OCI-LY3 (cell line): Measurements from ENCODE around the gene ROBO1.

Experiments used
- H2AFZ ChIP-seq: fragments of 200-600, 300-600 bp; shearing (Covaris generic); 2 replicates; pipeline ENCODE4 v1.6.0; 2014; ENCODE audit warnings: antibody characterized with exemption, low read depth, low read length
- H3K27ac ChIP-seq: fragments of 200-600, 300-600 bp; sonication (generic); 2 replicates; pipeline ENCODE4 v1.5.1; 2014; ENCODE audit warnings: mild to moderate bottlenecking, low read length, moderate library complexity, mixed read lengths
- H3K27me3 ChIP-seq: fragments of 200-600, 300-600 bp; sonication (generic); 2 replicates; pipeline ENCODE4 v1.6.1; 2014; ENCODE audit warnings: low read depth, low read length, mixed read lengths
- H3K36me3 ChIP-seq: fragments of 200-600, 300-600 bp; sonication (generic); replicated peaks from 2 replicates; pipeline ENCODE3; 2014; ENCODE audit warnings: low read depth, low read length, mixed read lengths
- H3K4me1 ChIP-seq: fragments of 300-600, 200-600 bp; sonication (generic); 2 replicates; pipeline ENCODE4 v1.6.1; 2014; ENCODE audit warnings: low read length, mixed read lengths
- H3K4me2 ChIP-seq: fragments of 200-600, 300-600 bp; sonication (generic); 2 replicates; pipeline ENCODE4 v1.6.1; 2014; ENCODE audit warnings: low read length, mixed read lengths
- H3K4me3 ChIP-seq: fragments of 300-600, 200-600 bp; sonication (generic); 2 replicates; pipeline ENCODE4 v1.5.1; 2014; ENCODE audit warnings: antibody characterized with exemption, mild to moderate bottlenecking, low read length, moderate library complexity
- H3K79me2 ChIP-seq: fragments of 300-600, 200-600 bp; shearing (Covaris generic); 2 replicates; pipeline ENCODE4 v1.6.1; 2014; ENCODE audit warnings: mild to moderate bottlenecking, low read length, mixed read lengths
- H3K9ac ChIP-seq: fragments of 300-600, 200-600 bp; shearing (Covaris generic); 2 replicates; pipeline ENCODE4 v1.6.0; 2014; ENCODE audit warnings: mild to moderate bottlenecking, low read length, moderate library complexity
- H3K9me3 ChIP-seq: fragments of 200-600, 300-600 bp; shearing (Covaris generic); 2 replicates; pipeline ENCODE4 v1.6.1; 2014; ENCODE audit warnings: low read length, mixed read lengths; ENCODE audit not compliant: insufficient read depth
- H4K20me1 ChIP-seq: fragments of 200-600, 300-600 bp; sonication (generic); 2 replicates; pipeline ENCODE4 v1.6.1; 2016; ENCODE audit warnings: low read length, mixed read lengths; ENCODE audit not compliant: insufficient read depth
- CTCF ChIP-seq: fragments of 200-600, 300-600 bp; sonication (generic); IDR thresholded peaks from 2 replicates; pipeline ENCODE4 v1.5.1; 2014; ENCODE audit warnings: antibody characterized with exemption, low read length, low read depth
- EZH2phosphoT487 ChIP-seq: fragments of 200-600 bp; shearing (Covaris generic); IDR thresholded peaks from 2 replicates; pipeline ENCODE4 v1.6.1; 2018; ENCODE audit warnings: antibody characterized with exemption, mixed run types, low read depth

Gene ROBO1

GRCh38 chr3:79257791-79258190 lies 510.0 kb downstream of the ROBO1 start:
- Histone ChIP-seq H3K79me2 (no peaks in the 10 kb centered on the region), H3K4me2 (no peak overlapping the region), H3K4me1 (peaks cover 25% of the 10 kb centered on the region), H4K20me1 (no peaks in the 10 kb centered on the region), H3K4me3 (no peak overlapping the region), H3K9ac (no peak overlapping the region), H3K36me3 (no peaks in the 10 kb centered on the region), H3K27ac (no peak overlapping the region), H3K9me3 (no peaks in the 10 kb centered on the region), H3K27me3 (no peaks in the 10 kb centered on the region), H2AFZ (peak overlapping the region; percentile 24; the same call in 1 of the 2 replicates)
- TF ChIP-seq CTCF (no peak), EZH2phosphoT487 (no peak)

GRCh38 chr3:79255702-79256101 lies 512.1 kb downstream of the ROBO1 start:
- no peak overlapping the region for H3K9ac ChIP-seq
- no peak overlapping the region for H2AFZ ChIP-seq
- H3K27ac ChIP-seq, result no peak overlapping the region
- H3K9me3 ChIP-seq, result no peaks in the 10 kb centered on the region
- TF ChIP-seq EZH2phosphoT487 (no peak), CTCF (no peak)
- no peaks in the 10 kb centered on the region for H3K79me2 ChIP-seq
- H4K20me1 ChIP-seq, result no peaks in the 10 kb centered on the region
- no peak overlapping the region for H3K4me3 ChIP-seq
- H3K4me1 ChIP-seq, result peaks cover 25% of the 10 kb centered on the region
- no peak overlapping the region for H3K4me2 ChIP-seq
- H3K27me3 ChIP-seq, result no peaks in the 10 kb centered on the region
- no peaks in the 10 kb centered on the region for H3K36me3 ChIP-seq

GRCh38 chr3:79255292-79255691 lies 512.5 kb downstream of the ROBO1 start:
- Histone ChIP-seq H2AFZ (no peak overlapping the region), H3K27me3 (no peaks in the 10 kb centered on the region), H3K79me2 (no peaks in the 10 kb centered on the region), H3K4me3 (no peak overlapping the region), H3K9ac (no peak overlapping the region), H4K20me1 (no peaks in the 10 kb centered on the region), H3K4me1 (peaks cover 25% of the 10 kb centered on the region), H3K9me3 (no peaks in the 10 kb centered on the region), H3K27ac (no peak overlapping the region), H3K36me3 (no peaks in the 10 kb centered on the region), H3K4me2 (no peak overlapping the region)
- no peak for TF ChIP-seq EZH2phosphoT487
- no peak for TF ChIP-seq CTCF

GRCh38 chr3:79253704-79254103 lies 514.1 kb downstream of the ROBO1 start:
- no peak for TF ChIP-seq EZH2phosphoT487
- TF ChIP-seq CTCF, result no peak
- H2AFZ ChIP-seq, result no peak overlapping the region
- no peak overlapping the region for H3K27ac ChIP-seq
- H3K4me2 ChIP-seq, result peak overlapping the region; percentile 26
- no peaks in the 10 kb centered on the region for H3K27me3 ChIP-seq
- no peaks in the 10 kb centered on the region for H3K36me3 ChIP-seq
- H3K9ac ChIP-seq, result no peak overlapping the region
- peaks cover 25% of the 10 kb centered on the region for H3K4me1 ChIP-seq
- no peaks in the 10 kb centered on the region for H3K9me3 ChIP-seq
- no peaks in the 10 kb centered on the region for H4K20me1 ChIP-seq
- H3K79me2 ChIP-seq, result no peaks in the 10 kb centered on the region
- no peak overlapping the region for H3K4me3 ChIP-seq
